ENCODE results near the gene A3GALT2.

A3GALT2 gene

DNA sequence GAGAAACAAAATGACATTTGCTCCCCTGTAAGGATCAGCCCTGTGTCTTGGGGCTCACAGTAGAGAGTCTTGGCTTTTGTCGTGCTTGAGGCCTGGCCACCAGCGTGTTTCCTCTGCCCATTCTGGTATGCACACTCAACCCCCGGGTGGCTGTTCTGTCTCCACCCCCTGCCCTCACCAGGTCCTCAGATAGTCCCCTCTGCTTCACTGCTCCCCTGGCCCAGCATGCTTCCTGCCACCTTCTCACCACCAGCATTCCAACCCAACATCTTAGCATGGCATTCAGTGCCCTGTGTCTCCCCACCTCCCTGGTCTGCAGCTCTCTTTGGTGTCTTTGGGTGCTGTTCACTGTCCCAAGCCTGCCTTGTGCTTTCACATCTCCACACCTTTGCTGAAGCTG lies 48.4 kb downstream of the A3GALT2 start:
- H3K4me3 ChIP-seq (ENCODE audit: low read depth, low read length) = no peak overlapping the region
- TF ChIP-seq, protein P1, sequence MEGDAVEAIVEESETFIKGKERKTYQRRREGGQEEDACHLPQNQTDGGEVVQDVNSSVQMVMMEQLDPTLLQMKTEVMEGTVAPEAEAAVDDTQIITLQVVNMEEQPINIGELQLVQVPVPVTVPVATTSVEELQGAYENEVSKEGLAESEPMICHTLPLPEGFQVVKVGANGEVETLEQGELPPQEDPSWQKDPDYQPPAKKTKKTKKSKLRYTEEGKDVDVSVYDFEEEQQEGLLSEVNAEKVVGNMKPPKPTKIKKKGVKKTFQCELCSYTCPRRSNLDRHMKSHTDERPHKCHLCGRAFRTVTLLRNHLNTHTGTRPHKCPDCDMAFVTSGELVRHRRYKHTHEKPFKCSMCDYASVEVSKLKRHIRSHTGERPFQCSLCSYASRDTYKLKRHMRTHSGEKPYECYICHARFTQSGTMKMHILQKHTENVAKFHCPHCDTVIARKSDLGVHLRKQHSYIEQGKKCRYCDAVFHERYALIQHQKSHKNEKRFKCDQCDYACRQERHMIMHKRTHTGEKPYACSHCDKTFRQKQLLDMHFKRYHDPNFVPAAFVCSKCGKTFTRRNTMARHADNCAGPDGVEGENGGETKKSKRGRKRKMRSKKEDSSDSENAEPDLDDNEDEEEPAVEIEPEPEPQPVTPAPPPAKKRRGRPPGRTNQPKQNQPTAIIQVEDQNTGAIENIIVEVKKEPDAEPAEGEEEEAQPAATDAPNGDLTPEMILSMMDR (IDR thresholded peaks at IDR 0.05; ENCODE audit: low read depth, low read length) = no peak
- no peak for TF ChIP-seq POLR2A (IDR thresholded peaks at IDR 0.05; ENCODE audit: extremely low read depth, insufficient read length)
- TF ChIP-seq MAX (IDR thresholded peaks at IDR 0.05; ENCODE audit: low read depth, low read length) = no peak
- no peak for TF ChIP-seq MYC (IDR thresholded peaks at IDR 0.05; ENCODE audit: low read depth, low read length)
- no peak for DNase-seq (ENCODE audit: low read depth)

DNA sequence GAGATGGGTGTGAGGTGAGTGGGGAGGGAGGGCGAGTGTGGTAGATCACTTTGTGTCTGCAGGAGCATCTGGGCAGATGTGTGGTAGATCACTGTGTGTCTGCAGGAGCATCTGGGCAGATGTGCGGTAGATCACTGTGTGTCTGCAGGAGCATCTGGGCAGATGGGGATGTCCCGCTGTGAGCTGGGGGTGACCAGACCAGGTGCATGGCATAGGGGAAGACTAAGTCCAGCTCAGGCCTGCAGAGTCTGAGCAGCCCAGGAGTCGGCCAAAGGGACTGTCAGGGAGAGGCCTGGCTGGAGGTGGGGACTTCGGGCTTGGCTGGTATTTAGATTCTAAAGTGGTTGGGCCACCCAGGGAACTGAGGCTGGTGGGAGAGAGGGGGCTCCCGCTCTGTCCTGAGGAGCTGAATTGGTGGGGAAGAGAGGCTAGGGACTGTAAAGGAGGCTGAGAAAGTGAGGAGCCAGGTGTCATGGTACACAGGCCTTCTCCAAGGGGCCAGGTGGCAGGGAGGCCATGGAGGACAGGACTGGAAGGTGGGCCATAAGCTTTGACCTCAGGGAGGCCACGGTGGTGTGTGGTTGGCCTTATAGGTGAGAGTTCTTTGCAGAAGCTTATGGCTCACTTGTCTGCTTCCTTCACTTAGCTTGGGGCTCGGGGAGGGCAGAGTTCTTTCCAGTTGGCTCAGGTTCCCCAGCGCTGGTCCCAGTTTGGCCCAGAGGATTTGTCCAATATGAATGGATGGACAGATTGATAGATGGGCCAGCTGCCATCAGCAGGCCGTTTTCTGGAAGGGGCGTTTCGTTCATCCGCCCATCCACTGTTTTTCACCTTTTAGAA lies 49.0 kb downstream of the A3GALT2 start:
- H3K4me3 ChIP-seq (ENCODE audit: low read depth, low read length) = no peak overlapping the region
- TF ChIP-seq, protein P1 (IDR thresholded peaks at IDR 0.05; ENCODE audit: low read depth, low read length) = no peak
- TF ChIP-seq MYC (IDR thresholded peaks at IDR 0.05; ENCODE audit: low read depth, low read length) = no peak
- no peak for TF ChIP-seq POLR2A (IDR thresholded peaks at IDR 0.05; ENCODE audit: extremely low read depth, insufficient read length)
- no peak for TF ChIP-seq MAX (IDR thresholded peaks at IDR 0.05; ENCODE audit: low read depth, low read length)
- no peak for DNase-seq (ENCODE audit: low read depth)

DNA sequence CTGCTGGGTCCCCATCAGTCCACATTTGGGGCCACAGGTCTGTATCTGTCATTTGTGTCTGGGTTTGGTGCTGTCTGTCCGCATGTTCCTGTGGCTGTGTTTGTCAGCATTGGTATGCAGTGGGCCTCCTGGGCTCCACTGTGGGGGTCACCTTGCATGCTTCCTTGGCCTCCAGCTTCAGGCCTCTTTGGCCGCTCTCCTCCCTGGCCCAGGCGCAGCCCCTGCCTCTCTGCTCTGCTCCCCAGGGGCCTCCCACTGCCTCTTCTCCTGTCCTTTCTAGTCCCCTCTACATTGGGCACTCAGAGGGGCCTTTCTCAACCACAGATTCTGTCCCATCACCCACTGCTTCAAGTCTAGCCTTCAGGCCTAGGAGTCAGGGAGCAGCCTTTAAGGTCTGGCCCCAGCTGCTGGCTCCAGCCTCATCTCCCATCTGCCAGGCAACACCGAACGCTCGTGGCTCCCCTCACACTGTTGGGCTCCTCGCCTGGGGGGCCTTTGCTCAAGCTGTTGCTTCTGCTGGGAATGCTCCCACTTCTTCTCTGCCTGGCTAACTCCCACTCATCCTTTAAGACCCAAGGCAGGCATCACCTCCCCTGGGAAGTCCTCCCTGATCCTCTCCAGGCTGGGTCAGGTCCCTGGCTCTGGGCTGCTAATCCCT lies 50.0 kb downstream of the A3GALT2 start:
- TF ChIP-seq MYC (IDR thresholded peaks at IDR 0.05; ENCODE audit: low read depth, low read length) (no peak), MAX (IDR thresholded peaks at IDR 0.05; ENCODE audit: low read depth, low read length) (no peak), POLR2A (IDR thresholded peaks at IDR 0.05; ENCODE audit: extremely low read depth, insufficient read length) (no peak)
- TF ChIP-seq, protein P1 (IDR thresholded peaks at IDR 0.05; ENCODE audit: low read depth, low read length) = no peak
- DNase-seq (ENCODE audit: low read depth) = no peak

GRCh38 chr1:33270379-33270778 lies 50.5 kb downstream of the A3GALT2 start:
- DNase-seq (ENCODE audit: low read depth) = no peak
- no peak for TF ChIP-seq MYC (IDR thresholded peaks at IDR 0.05; ENCODE audit: low read depth, low read length)
- TF ChIP-seq, protein P1 (IDR thresholded peaks at IDR 0.05; ENCODE audit: low read depth, low read length) = no peak
- H3K4me3 ChIP-seq (ENCODE audit: low read depth, low read length) = no peak overlapping the region

More for the DNA sequence above, 50.0 kb downstream of the A3GALT2 start:
- H3K4me3 ChIP-seq (ENCODE audit: low read depth, low read length) = no peak overlapping the region

DNA sequence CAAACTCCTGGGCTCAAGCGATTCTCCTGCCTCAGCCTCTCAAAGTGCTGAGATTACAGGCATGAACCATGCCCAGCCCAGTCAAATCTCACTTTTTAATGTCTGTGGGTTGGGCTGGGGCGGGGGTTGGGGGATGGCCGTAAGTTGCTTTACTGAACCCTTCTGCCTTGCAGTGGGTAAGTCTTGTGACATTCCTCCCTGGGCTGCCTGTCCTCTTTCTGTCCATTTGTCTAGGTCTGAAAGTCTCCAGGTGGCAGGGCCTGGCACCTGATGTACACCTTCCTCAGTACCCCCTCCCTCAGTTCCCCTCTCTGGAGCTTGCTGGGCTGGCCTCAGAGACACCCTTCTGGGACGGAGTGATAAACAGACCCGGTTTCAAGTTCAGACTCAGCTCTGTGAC lies 51.3 kb downstream of the A3GALT2 start:
- no peak overlapping the region for H3K4me3 ChIP-seq (ENCODE audit: low read depth, low read length)
- no peak for DNase-seq (ENCODE audit: low read depth)
- TF ChIP-seq, protein P1 (IDR thresholded peaks at IDR 0.05; ENCODE audit: low read depth, low read length) = no peak
- TF ChIP-seq MYC (IDR thresholded peaks at IDR 0.05; ENCODE audit: low read depth, low read length) (no peak), MAX (IDR thresholded peaks at IDR 0.05; ENCODE audit: low read depth, low read length) (no peak), POLR2A (IDR thresholded peaks at IDR 0.05; ENCODE audit: extremely low read depth, insufficient read length) (no peak)

All from NB4 (cell line).